ENCODE results near the gene XCL1. TPM values are rescaled to one million over a fixed set of nuclear protein-coding genes. Genes with fewer than 3 reads are reported as not detected.

The XCL1 gene
- total and polyA plus RNA-seq, 10 of the 15 experiments (the other 5 are each of a cell fraction or from before 2014, with no cell fraction given): 0.68 to 1,222 (median 12.2) TPM

- ChIA-PET RAD21 (ENCODE audit: unreplicated experiment) (interaction anchor here (0.7 to 1.9 kb wide), 3 partner anchors 11 to 126 kb away, joined by 3 to 5 read pairs (median 4); no protein-coding TSS in a partner anchor), POLR2A (interaction anchor here (1.1 to 1.4 kb wide), 3 partner anchors 18 to 99 kb away, joined by 3 to 4 read pairs (median 4); no protein-coding TSS in a partner anchor), SMC1A (ENCODE audit: uncharacterized antibody, unreplicated experiment) (interaction anchor here (0.9 to 6.0 kb wide), 11 partner anchors 10 to 223 kb away, joined by 3 to 46 read pairs (median 4); no protein-coding TSS in a partner anchor), CTCF (interaction anchor here (1.0 to 2.1 kb wide), 6 partner anchors 14 to 125 kb away, joined by 3 to 7 read pairs (median 4); no protein-coding TSS in a partner anchor)
- ATAC-seq (no peak), DNase-seq (ENCODE audit: low read depth, low spot score) (no peak), FAIRE-seq (no peak)
- intact Hi-C loops (cut with micrococcal nuclease; ENCODE audit: unreplicated experiment): no loop called here
- H3K27me3 ChIP-seq (replicated peaks in 1 of 2; ENCODE audit: control insufficient read depth in 2 of 2, insufficient read depth in 2 of 2, low read length in 1 of 2): no peaks in the 10 kb centered on the region
- no peak for TF ChIP-seq CBX5 (IDR thresholded peaks at IDR 0.05; ENCODE audit: low read depth)
- no peak for TF ChIP-seq CBX3 (IDR thresholded peaks at IDR 0.05; ENCODE audit: borderline replicate concordance, low read depth)
- no peak for TF ChIP-seq ATF7 (IDR thresholded peaks at IDR 0.05; ENCODE audit: low read depth)
- TF ChIP-seq EP300 (IDR thresholded peaks at IDR 0.05; ENCODE audit: borderline replicate concordance in 1 of 2, control insufficient read depth in 1 of 2, low read depth in 2 of 2, low read length in 2 of 2): no peak
- no peak for TF ChIP-seq ZNF207 (IDR thresholded peaks at IDR 0.05; ENCODE audit: borderline replicate concordance)
- no peak for TF ChIP-seq ATF3 (IDR thresholded peaks at IDR 0.05; ENCODE audit: borderline replicate concordance, extremely low read depth, low read depth, low read length)
- TF ChIP-seq E4F1 (IDR thresholded peaks at IDR 0.05; ENCODE audit: borderline replicate concordance, partially characterized antibody): no peak
- no peak for TF ChIP-seq MYB (IDR thresholded peaks at IDR 0.05; ENCODE audit: borderline replicate concordance, low read depth, low read length)
- TF ChIP-seq USF2 (IDR thresholded peaks at IDR 0.05; ENCODE audit: borderline replicate concordance, low read depth, low read length): no peak
- no peak for TF ChIP-seq YY1 (IDR thresholded peaks at IDR 0.05; ENCODE audit: low read depth, low read length)
- no peak for TF ChIP-seq ZNF622 (IDR thresholded peaks at IDR 0.05)
- no peak for TF ChIP-seq NR2C1 (IDR thresholded peaks at IDR 0.05)
- TF ChIP-seq NFYB (IDR thresholded peaks at IDR 0.05; ENCODE audit: insufficient read depth, low read depth, low read length): no peak
- no peak for TF ChIP-seq TBL1XR1 (IDR thresholded peaks at IDR 0.05; ENCODE audit: low read depth, low read length)
- no peak for TF ChIP-seq RAD51 (IDR thresholded peaks at IDR 0.05)
- no peak for TF ChIP-seq PAX5 (IDR thresholded peaks at IDR 0.05; ENCODE audit: borderline replicate concordance, low read depth, low read length)
- no peaks in the 10 kb centered on the region for H3K9me3 ChIP-seq (replicated peaks; ENCODE audit: control insufficient read depth, insufficient read depth, low read length)
- no peaks in the 10 kb centered on the region for H3K36me3 ChIP-seq (ENCODE audit: control insufficient read depth in 2 of 2, insufficient read depth in 2 of 2, low read length in 1 of 2)
- H3K27ac ChIP-seq (ENCODE audit: control insufficient read depth, insufficient read depth): no peak overlapping the region
- no peak overlapping the region for H3K4me3 ChIP-seq
- 1% methylated on average over 4 of the region's 4 CpGs for WGBS (ENCODE audit: insufficient coverage, insufficient replicate concordance, low lambda C conversion rate, missing lambda C conversion rate)
- no peak overlapping the region for H3K9ac ChIP-seq (ENCODE audit: control insufficient read depth, insufficient read depth, low read length)
- H3K4me2 ChIP-seq (ENCODE audit: control insufficient read depth, insufficient read depth): no peak overlapping the region
- H3K4me1 ChIP-seq (ENCODE audit: control insufficient read depth, insufficient read depth, low read length): no peaks in the 10 kb centered on the region
- no peaks in the 10 kb centered on the region for H3K79me2 ChIP-seq (ENCODE audit: control insufficient read depth, insufficient read depth, low read length)
- H4K20me1 ChIP-seq (ENCODE audit: control insufficient read depth, insufficient read depth): no peaks in the 10 kb centered on the region
- in situ Hi-C loops (cut with MboI): loop anchor here (5.0 kb wide), 1 partner anchor 124 kb away; no protein-coding TSS in a partner anchor
- BruUV-seq (replicated peaks): no TSS peak
- H2AFZ ChIP-seq (ENCODE audit: control insufficient read depth, low read depth, low read length): no peak overlapping the region
Measured at GRCh38 chr1:168565825-168566224, 10.6 kb upstream of the XCL1 start.
